Erythroblast (primary cell): Measurements from ENCODE around the gene GUCY1B1.

Experiments used
- DNase-seq, 2 experiments: peaks; one replicate each; lab custom pipeline; 2025; lab: John Stamatoyannopoulos, UW
- GATA1 ChIP-seq: IDR thresholded peaks from 2 replicates; pipeline ENCODE4 v1.6.1; 2011; ENCODE audit warnings: low read depth, mild to moderate bottlenecking, control low read depth, low read length, moderate library complexity
- POLR2A ChIP-seq: IDR thresholded peaks from 2 replicates; pipeline ENCODE4 v1.6.1; 2011; ENCODE audit warnings: mild to moderate bottlenecking, low read length

Gene GUCY1B1

DNA sequence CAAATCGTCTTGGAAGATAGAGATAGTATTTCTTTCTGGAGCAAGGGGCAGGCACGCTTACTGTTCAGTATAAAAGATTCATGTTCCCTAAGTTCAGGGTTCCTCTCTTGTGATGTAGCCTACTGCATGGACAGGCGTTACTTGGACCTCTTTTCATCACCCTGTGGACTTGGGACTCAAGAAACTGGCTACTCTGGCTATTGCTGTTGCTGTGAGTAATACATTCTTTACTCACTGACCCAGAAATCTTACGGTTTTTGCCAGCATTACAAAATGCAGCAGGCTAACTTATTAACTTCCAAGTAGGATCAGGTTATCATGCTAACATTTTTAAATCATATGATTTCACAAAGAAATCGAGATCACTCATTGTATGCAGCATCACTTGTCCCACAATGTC lies 12.8 kb upstream of the GUCY1B1 start:
- DNase-seq, result no peak
- no peak for TF ChIP-seq GATA1

DNA sequence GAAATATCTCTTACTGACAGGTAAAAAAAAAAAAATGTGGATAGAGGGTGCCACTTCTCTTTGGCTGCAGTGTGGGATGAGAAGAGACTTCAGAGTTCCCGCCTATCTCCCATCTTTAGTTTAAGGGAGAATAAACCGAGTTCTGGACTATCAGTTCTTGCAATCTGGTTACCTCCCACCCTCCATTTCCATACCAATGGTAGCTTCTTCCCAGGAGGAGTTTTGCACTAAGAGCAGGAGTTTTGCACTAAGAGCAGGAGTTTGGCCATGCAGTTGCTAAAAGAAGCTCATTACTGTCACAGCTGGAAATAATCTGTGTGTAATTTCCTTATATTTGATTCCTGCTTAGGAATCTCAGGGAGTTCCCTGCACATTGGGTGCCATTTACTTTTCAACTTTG lies 10.8 kb upstream of the GUCY1B1 start:
- TF ChIP-seq GATA1 (no peak), POLR2A (no peak)
- DNase-seq, result no peak

DNA sequence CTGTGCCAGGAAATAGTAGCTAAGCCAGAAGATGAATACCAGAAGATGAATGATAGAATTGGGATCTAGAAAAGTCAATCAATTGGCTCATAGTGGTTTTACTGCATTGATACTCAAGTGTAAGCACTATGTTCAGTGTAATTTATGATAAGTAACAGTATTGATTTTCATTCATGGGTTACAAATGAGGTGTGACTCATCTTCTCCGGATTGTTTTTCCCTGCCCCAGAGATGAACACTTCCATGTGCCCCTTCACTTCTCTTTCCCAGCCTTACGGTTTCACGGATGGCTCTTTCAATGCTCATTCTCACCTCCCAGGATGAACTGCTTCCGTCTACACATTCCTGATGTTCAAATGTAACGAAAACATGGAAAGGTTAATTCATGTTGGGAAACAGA lies 9.8 kb upstream of the GUCY1B1 start:
- no peak for DNase-seq
- TF ChIP-seq GATA1 (no peak), POLR2A (no peak)

GRCh38 chr4:155751569-155751968 lies 7.3 kb upstream of the GUCY1B1 start:
- no peak for TF ChIP-seq POLR2A
- no peak for TF ChIP-seq GATA1

GRCh38 chr4:155757745-155758265 lies 1.0 kb upstream of the GUCY1B1 start:
- no peak for DNase-seq
- no peak for TF ChIP-seq POLR2A
- no peak for TF ChIP-seq GATA1

More at GRCh38 chr4:155751569-155751968, 7.3 kb upstream of the GUCY1B1 start:
- DNase-seq, result no peak

- DNase-seq, result no peak
- no peak for TF ChIP-seq POLR2A
- no peak for TF ChIP-seq GATA1
These were observed 791 bp downstream of the GUCY1B1 start for GRCh38 chr4:155759372-155760252.

- TF ChIP-seq POLR2A (no peak), GATA1 (no peak)
- DNase-seq, result no peak
These were observed 2.2 kb downstream of the GUCY1B1 start for GRCh38 chr4:155761047-155761446.

DNA sequence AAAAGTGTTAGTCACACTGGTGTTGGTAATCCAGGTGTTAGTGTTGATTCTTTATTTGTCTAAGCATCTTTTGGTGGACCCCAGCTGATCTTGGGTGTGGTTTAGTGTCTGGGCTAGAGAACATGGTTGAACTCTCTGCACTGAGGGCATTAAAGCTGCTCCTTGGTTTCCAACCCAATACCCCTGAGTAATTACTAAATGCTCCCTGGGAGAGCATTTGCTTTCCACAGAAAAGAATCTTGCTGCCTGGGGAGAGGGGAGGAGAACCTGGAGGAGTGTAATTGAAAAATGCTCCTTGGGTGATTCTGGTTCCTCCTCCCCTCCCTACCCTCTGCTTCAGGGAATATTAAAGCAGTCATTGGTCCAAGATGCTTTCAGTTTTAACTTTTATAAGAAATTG lies 3.1 kb downstream of the GUCY1B1 start:
- no peak for DNase-seq
- TF ChIP-seq POLR2A (no peak), GATA1 (no peak)

- no peak for DNase-seq
- no peak for TF ChIP-seq GATA1
- no peak for TF ChIP-seq POLR2A
These were observed 3.5 kb downstream of the GUCY1B1 start for GRCh38 chr4:155762334-155762733.

GRCh38 chr4:155763551-155763950 lies 4.7 kb downstream of the GUCY1B1 start:
- no peak for TF ChIP-seq POLR2A
- DNase-seq, result no peak

- no peak for DNase-seq
- TF ChIP-seq GATA1, result no peak
- no peak for TF ChIP-seq POLR2A
These were observed 6.3 kb downstream of the GUCY1B1 start for GRCh38 chr4:155765149-155765548.

DNA sequence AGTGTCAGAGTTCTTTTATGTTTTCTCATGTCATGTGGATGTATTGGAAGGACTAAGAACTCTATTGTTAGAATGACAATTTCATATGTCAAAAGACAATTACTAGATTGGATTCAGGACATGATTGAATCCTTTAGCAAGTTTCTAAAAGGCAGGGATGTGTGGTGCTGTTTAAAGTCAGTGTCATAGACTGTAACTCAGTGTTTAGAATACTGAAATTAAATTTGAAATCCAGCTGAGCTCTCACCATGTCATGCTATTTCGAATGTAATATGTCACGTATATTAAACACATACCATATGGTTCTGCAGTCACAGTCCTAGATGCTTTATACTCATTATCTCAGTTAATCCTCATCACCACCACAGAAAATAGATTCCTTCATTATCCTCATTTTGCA lies 7.8 kb downstream of the GUCY1B1 start:
- no peak for DNase-seq
- TF ChIP-seq GATA1 (no peak), POLR2A (no peak)

GRCh38 chr4:155768370-155768769 lies 9.5 kb downstream of the GUCY1B1 start:
- no peak for DNase-seq
- no peak for TF ChIP-seq GATA1
- TF ChIP-seq POLR2A, result no peak

DNA sequence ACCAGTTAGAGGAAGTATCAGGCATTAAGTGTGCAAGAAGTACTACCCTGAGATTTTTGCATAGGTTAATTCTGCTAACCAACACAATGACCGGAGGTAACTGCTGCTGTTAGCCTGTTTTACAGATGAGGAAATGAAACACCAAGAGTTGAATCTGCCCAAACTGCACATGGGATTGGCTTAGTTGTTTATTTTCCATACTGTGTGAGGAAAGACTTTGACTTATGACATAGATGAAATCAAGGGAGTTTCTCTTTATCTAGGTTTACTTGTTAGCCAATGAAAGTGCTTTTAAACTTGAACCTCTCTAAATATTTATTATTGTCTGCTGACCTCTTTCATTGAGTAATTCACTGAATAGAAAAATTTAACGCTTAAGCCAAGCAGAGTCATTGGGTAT lies 10.3 kb downstream of the GUCY1B1 start:
- TF ChIP-seq GATA1 (no peak), POLR2A (no peak)
- DNase-seq, result no peak
